GM19395 (cell line): ENCODE measurements around the gene CAMK1D.
"Not testable (repeated sequence)": the region's sequence is repeated elsewhere in the genome, so short reads cannot be mapped to it uniquely, and the experiment has no call there.

Source experiments
- ATAC-seq: cut with Tn5 transposase; IDR thresholded peaks from one replicate; pipeline ENCODE4 v1.9.1; 2021; ENCODE audit warnings: mild to moderate bottlenecking, moderate library complexity; ENCODE audit not compliant: unreplicated experiment

CAMK1D gene

GRCh38 chr10:12709521-12709963 lies 360.2 kb downstream of the CAMK1D start:
- no peak for ATAC-seq

- no peak for ATAC-seq
Observed at GRCh38 chr10:12710157-12710556, 360.8 kb downstream of the CAMK1D start.

GRCh38 chr10:12710594-12711349 lies 361.4 kb downstream of the CAMK1D start:
- ATAC-seq = peak; percentile 69

DNA sequence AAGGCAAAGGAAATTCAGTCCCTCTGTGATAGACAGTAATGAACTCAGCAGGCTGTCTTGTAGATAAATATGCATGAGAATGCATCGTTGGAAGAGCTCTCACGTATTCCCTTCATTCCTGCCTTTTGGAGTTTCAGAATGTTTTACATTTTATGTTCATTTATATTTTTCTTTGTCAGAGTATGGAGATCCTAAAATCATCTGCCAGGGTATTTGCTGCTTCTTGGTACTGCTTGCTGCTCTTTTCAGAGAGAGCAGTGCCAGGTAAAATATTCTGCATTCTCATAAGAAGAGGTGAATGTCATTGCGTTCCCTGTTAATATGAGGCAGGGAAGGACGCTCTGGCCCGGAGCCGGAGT lies 362.0 kb downstream of the CAMK1D start:
- no peak for ATAC-seq

GRCh38 chr10:12712293-12712983 lies 363.1 kb downstream of the CAMK1D start:
- ATAC-seq = no peak

- not testable (repeated sequence) for ATAC-seq
Observed at GRCh38 chr10:12712984-12713316, 363.6 kb downstream of the CAMK1D start.

GRCh38 chr10:12716042-12716441 lies 366.7 kb downstream of the CAMK1D start:
- ATAC-seq = no peak

DNA sequence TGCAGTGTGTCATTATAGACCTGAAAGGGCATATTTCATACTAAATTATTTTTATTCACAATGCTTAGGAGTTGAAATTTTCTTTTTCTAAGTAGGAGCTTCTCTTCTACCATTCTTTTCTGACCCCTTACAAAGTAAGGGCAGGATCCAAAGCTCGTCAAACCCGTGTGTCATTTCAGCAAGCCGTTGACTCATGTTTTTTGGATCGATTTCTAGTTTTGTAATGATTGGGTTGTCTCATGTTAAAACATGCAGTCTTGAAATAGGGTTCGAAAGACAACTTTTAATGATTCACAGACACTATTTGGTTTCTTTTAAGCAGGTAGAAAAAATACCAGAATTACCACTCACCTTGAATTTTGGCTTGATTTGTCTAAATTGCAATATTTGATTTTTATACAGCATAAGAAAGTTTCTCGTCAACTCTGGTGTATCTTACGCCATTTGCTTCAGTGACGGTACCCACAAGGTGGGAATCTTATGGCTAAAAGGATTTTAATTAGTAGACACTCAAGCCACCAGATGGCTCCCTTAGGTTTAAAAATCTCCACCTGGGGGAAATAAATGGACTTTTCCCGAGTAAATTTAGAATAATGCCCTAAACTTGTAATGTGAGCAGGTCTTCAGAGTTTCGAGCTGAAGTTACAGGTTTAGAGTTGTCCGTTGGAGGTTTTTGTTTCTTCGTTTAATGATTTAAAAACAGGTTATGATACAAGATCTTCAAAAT lies 368.8 kb downstream of the CAMK1D start:
- ATAC-seq = no peak

DNA sequence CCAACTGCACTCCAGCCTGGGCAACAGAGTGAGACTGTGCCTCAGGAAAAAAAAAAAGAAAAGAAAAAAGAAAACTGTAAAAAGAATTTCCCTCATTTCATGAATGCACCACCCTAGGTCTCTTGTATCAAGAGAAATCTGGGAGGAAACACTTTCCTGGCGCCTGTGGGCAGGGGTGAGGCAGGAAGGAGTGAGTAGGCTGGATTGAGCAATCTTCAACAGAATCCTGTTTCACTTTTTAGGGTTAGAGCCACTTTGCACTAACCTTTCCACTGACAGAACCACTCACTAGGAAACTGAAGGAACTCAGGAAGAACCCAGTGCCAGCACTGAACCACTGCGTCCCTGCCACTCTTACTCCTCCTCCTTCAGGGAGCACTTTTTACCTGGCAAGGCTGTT lies 370.0 kb downstream of the CAMK1D start:
- no peak for ATAC-seq

DNA sequence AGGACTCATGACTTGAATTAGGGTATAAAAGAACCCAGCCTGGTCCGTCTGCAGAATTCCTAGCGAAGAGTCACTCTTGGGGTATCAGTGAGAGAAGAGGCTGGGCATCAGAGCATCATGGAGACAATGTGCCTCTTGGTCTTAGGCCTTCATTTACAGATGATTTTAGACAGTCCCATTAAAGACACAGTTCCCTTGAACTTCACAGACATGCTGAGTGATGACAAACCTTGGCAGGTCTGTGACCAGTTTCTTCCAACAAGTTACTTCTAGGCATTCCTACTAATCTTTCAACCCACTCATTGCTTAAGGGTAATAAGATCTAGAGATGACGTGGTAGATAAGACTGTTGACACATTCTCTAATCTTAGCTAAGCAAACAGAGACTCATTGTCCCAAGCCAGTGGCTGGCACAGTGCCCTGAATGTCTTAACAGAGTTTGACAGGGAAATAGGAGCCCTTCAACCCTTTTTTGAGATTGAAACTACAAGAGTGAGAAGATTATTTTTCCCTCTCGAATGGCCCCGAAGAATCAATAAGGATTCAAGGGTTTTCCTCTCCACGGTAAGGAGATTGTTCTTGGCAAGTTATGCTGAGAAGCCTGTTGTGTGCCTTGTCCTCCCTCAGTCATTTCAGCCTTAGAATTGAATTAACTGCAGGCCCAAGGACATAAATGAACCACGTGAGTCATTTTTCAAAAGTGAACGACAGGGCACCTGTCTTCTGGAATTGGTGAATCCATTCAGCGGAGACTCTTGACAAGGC lies 371.1 kb downstream of the CAMK1D start:
- ATAC-seq = no peak

DNA sequence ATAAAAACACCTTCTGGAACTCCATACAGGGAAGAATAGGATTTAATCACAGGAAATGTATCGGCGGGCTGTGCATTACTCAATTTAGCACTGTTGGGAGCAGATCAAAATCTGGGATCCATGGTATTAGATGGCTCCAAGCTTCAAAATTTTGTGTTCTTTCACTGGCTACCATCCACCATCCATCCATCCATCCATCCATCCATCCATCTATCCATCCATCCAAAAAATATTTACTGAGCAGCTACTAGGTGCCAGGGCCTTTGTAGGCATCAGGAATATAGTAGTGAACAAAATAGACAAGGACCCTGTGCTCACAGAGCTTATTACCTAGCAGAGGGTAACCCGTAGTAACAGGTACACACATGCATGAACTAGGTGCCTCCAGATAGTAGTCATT lies 372.0 kb downstream of the CAMK1D start:
- no peak for ATAC-seq

DNA sequence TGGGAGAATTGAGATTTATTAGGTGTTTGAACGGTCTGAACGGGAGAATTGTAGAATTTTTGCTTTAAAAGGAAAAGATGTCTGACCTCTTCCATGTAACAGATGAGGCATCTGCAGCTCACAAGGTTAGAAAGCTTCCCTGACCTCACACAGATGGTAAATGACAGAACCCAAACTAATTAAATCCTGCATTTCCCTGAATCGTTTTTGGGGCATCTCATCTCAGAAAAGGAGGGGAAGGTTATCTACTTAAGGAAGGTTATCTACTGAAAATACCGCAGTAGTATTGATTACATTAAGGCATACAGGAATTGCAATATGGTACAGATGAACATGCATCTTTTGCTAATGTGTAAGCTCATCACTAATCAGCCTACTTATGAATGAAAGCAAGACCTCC lies 373.9 kb downstream of the CAMK1D start:
- ATAC-seq = no peak

- no peak for ATAC-seq
Observed at GRCh38 chr10:12724807-12725579, 375.6 kb downstream of the CAMK1D start.

DNA sequence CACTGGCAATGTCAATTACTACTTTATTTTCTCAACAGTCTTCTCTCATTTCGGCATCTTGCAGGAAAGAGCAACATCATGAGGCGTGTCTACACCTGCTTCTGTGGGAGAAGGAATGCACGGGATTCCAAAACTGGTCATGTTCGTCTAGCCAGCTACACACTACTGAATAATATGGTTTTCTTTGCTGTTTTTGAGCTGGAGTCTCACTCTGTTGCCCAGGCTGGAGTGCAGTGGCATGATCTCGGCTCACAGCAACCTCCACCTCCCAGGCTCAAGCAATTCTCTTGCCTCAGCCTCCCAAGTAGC lies 376.2 kb downstream of the CAMK1D start:
- ATAC-seq = not testable (repeated sequence)

- ATAC-seq = no peak
Observed at GRCh38 chr10:12726971-12727831, 377.9 kb downstream of the CAMK1D start.

- no peak for ATAC-seq
Observed at GRCh38 chr10:12727832-12728215, 378.5 kb downstream of the CAMK1D start.

DNA sequence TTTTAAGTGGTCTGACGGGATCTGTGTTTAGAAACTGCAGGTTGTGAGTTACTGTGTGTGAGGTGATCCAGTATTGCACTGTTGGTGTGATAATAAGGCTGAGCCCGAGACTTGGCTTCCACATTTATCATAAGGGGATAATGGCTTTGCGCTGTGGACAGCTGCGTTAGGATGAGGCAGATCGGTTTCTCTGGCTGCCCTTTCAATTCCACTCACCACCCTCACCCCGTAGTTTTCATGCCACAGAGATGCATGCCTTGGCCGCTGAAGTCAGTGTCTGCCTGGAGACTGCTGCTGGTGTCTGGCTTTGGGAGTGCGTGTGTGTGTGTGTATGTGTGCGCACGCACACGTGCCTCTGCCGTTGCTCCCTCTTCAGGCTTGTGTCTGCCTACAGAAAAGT lies 379.1 kb downstream of the CAMK1D start:
- ATAC-seq = no peak

DNA sequence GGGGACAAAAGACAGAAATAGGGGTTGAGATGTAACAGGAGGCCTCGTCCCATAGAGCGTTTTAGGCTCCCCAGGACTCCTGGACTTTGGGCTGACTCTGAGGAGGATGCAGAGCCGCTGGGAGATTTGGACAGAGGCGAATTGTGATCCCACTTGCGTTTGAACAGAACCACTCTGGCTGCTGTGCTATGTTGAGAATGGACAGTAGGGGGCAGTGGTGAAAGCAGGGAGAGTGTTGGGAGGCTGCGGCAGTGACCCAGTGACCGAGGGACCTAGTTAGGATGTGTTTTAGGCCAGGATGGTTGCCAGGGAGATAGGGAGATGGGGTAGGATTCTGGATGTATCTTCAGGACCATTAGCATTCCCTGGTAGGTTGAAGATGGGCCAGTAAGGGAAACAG lies 380.5 kb downstream of the CAMK1D start:
- ATAC-seq = no peak

GRCh38 chr10:12730809-12731519 lies 381.6 kb downstream of the CAMK1D start:
- peak; percentile 80 for ATAC-seq
